Prostate gland (tissue), 2 donors: ENCODE results near the gene CRTAC1. TPM values are rescaled to one million over a fixed set of nuclear protein-coding genes. Genes with fewer than 3 reads are reported as not detected.

Source experiments
- DNase-seq: peaks from one replicate; pipeline ENCODE4 v3.0.0-alpha.2; 2019; ENCODE audit warnings: low spot score
- H3K27ac ChIP-seq, 2 donors: fragments of 200-600 bp; sonication (generic); 2 replicates each; pipeline ENCODE4 v1.5.1; 2017 to 2019
- H3K27me3 ChIP-seq: fragments of 200-600 bp; sonication (generic); replicated peaks from 2 replicates; pipeline ENCODE4 v1.5.1; 2019; ENCODE audit not compliant: insufficient read depth
- H3K36me3 ChIP-seq, 2 donors: fragments of 200-600 bp; sonication (generic); 1 replicate in 1 of 2; 2 replicates in 1 of 2; pipeline versions ENCODE4 v1.5.1 to v1.8.1; 2017 to 2019
- H3K4me1 ChIP-seq: fragments of 200-600 bp; sonication (generic); replicated peaks from 2 replicates; pipeline ENCODE4 v1.5.1; 2019
- H3K4me3 ChIP-seq, 2 donors: fragments of 200-600 bp; sonication (generic); 2 replicates each; pipeline ENCODE4 v1.5.1; 2017 to 2019
- H3K9me3 ChIP-seq: fragments of 200-600 bp; sonication (generic); 2 replicates; pipeline ENCODE4 v1.5.1; 2017
- POLR2A ChIP-seq: fragments of 450-650 bp; IDR thresholded peaks from one replicate; pipeline ENCODE4 v1.6.1; 2016; ENCODE audit warnings: antibody characterized with exemption, mild to moderate bottlenecking
- POLR2AphosphoS5 ChIP-seq: sonication (generic); formaldehyde crosslinking; IDR thresholded peaks from one replicate; pipeline ENCODE4 v1.6.1; 2017; ENCODE audit warnings: antibody characterized with exemption
- WGBS: methylation state at CpG from one replicate; pipeline ENCODE4 v1.1.5; 2018; 5-methylcytosine and 5-hydroxymethylcytosine counted together
- intact Hi-C: fragments of 100-400 bp; cut with DNase I; formaldehyde crosslinking; loops from one replicate; pipeline ENCODE4 v1.14.2; 2022
- total RNA-seq, 2 donors: library from RNA; depleted of rRNA; stranded (reverse); fragments of >200 nt; gene quantifications; one replicate each; pipeline ENCODE4 v1.1.0, GENCODE V29; 2016
- TF ChIP-seq, protein P1 (sequence below), 4 experiments: fragments of 200-600 bp in 2 of 4; fragments of 450-650 bp in 2 of 4; sonication (generic) in 2 of 4; IDR thresholded peaks; 1 replicate in 3 of 4; 2 replicates in 1 of 4; pipeline ENCODE4 v1.5.1; 2016 to 2019; ENCODE audit warnings: antibody characterized with exemption in 4 of 4, mild to moderate bottlenecking in 2 of 4, moderate library complexity in 2 of 4

The CRTAC1 gene
- total RNA-seq, 2 donors from 2014 or later = 3.8 to 8.9 TPM

DNA sequence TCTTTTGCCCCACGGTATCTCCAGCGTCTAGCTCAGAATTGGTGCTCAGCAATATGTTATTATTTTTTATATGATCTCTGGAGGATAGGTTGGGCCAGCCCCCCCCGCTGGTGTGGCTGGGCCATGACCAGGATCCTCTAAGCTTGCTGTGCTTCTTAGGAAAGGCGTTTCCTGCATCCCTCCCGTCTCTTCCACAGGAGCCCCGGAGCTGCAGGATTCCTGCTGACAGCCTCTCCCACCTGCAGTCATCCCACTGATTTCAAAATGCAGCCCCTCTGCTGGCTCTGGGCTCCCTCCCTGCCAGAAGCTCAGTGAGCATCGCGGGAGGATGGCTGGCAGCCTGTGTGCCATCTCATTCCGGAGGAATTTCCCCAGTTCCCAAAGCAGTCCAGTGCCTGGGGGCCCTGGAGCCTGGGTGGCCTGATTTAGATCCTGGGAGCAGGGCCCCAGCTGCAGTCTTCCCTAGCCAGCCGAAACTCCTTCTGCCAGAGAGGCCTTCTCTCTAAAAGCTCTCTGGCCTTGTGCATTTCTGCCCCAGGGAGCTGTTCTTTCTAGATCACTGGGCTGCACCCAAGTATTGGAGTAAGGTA is 202.6 kb downstream of the CRTAC1 start:
- H3K27me3 ChIP-seq = no peaks in the 10 kb centered on the region
- no peaks in the 10 kb centered on the region for H3K36me3 ChIP-seq
- no peaks in the 10 kb centered on the region for H3K9me3 ChIP-seq
- 45% methylated on average over 9 of the region's 10 CpGs for WGBS
- no peaks in the 10 kb centered on the region for H3K4me1 ChIP-seq
- DNase-seq = no peak
- intact Hi-C loops = no loop called here
- H3K4me3 ChIP-seq = no peak overlapping the region
- no peak for TF ChIP-seq POLR2A
- TF ChIP-seq, protein P1, sequence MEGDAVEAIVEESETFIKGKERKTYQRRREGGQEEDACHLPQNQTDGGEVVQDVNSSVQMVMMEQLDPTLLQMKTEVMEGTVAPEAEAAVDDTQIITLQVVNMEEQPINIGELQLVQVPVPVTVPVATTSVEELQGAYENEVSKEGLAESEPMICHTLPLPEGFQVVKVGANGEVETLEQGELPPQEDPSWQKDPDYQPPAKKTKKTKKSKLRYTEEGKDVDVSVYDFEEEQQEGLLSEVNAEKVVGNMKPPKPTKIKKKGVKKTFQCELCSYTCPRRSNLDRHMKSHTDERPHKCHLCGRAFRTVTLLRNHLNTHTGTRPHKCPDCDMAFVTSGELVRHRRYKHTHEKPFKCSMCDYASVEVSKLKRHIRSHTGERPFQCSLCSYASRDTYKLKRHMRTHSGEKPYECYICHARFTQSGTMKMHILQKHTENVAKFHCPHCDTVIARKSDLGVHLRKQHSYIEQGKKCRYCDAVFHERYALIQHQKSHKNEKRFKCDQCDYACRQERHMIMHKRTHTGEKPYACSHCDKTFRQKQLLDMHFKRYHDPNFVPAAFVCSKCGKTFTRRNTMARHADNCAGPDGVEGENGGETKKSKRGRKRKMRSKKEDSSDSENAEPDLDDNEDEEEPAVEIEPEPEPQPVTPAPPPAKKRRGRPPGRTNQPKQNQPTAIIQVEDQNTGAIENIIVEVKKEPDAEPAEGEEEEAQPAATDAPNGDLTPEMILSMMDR (IDR thresholded peaks at IDR 0.05) = no peak
- TF ChIP-seq POLR2AphosphoS5 = no peak
- no peak overlapping the region for H3K27ac ChIP-seq

- Histone ChIP-seq H3K27ac (no peak overlapping the region), H3K36me3 (no peaks in the 10 kb centered on the region), H3K9me3 (no peaks in the 10 kb centered on the region), H3K4me3 (no peak overlapping the region), H3K27me3 (no peaks in the 10 kb centered on the region), H3K4me1 (no peaks in the 10 kb centered on the region)
- DNase-seq = no peak
- TF ChIP-seq POLR2A = no peak
- TF ChIP-seq, protein P1 (IDR thresholded peaks at IDR 0.05) = no peak
- no peak for TF ChIP-seq POLR2AphosphoS5
- intact Hi-C loops = no loop called here
- 94% methylated on average over 1 of the region's 1 CpG for WGBS
Observed at GRCh38 chr10:97826892-97827291, 203.5 kb downstream of the CRTAC1 start.

GRCh38 chr10:97825020-97825760 is 205.2 kb downstream of the CRTAC1 start:
- no peak overlapping the region for H3K27ac ChIP-seq
- intact Hi-C loops = no loop called here
- WGBS = 79% methylated on average over 12 of the region's 12 CpGs
- H3K4me1 ChIP-seq = no peaks in the 10 kb centered on the region
- no peak for DNase-seq
- no peaks in the 10 kb centered on the region for H3K36me3 ChIP-seq
- H3K27me3 ChIP-seq = no peaks in the 10 kb centered on the region
- no peak for TF ChIP-seq POLR2AphosphoS5
- TF ChIP-seq, protein P1 (IDR thresholded peaks at IDR 0.05) = no peak
- TF ChIP-seq POLR2A = no peak
- H3K9me3 ChIP-seq = no peaks in the 10 kb centered on the region
- H3K4me3 ChIP-seq = no peak overlapping the region

DNA sequence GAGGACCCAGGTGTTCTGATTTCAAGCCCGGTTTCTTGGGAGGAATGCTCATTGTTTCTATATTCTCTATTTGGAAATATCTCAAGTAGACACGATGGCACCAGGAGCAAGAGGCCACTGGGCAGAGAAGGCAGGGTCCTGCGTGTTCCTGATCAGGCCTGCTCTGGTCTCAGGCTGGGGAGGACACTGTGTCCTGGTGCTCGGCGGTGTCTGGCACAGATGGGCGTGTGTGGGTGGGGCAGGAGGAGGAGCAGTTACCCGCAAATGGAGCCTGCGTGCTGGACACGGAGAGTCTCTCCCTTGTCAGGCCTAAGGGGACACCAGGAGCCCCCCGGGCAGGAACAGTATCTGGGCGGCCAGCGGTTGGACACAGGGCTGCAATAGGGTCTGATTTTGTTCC is 206.7 kb downstream of the CRTAC1 start:
- Histone ChIP-seq H3K4me1 (no peaks in the 10 kb centered on the region), H3K36me3 (no peaks in the 10 kb centered on the region), H3K9me3 (no peaks in the 10 kb centered on the region), H3K27me3 (no peaks in the 10 kb centered on the region), H3K4me3 (no peak overlapping the region), H3K27ac (no peak overlapping the region)
- DNase-seq = peak; percentile 10
- TF ChIP-seq POLR2AphosphoS5 = no peak
- TF ChIP-seq POLR2A = no peak
- TF ChIP-seq, protein P1 (IDR thresholded peaks at IDR 0.05) = no peak
- intact Hi-C loops = no loop called here
- 49% methylated on average over 12 of the region's 12 CpGs for WGBS

GRCh38 chr10:97822261-97822687 is 208.1 kb downstream of the CRTAC1 start:
- Histone ChIP-seq H3K36me3 (no peaks in the 10 kb centered on the region), H3K9me3 (no peaks in the 10 kb centered on the region), H3K27ac (no peak overlapping the region), H3K4me1 (no peaks in the 10 kb centered on the region), H3K4me3 (no peak overlapping the region), H3K27me3 (no peaks in the 10 kb centered on the region)
- no peak for TF ChIP-seq POLR2A
- TF ChIP-seq, protein P1 (IDR thresholded peaks at IDR 0.05) = no peak
- no peak for TF ChIP-seq POLR2AphosphoS5
- no peak for DNase-seq
- intact Hi-C loops = no loop called here
- WGBS = 67% methylated on average over 10 of the region's 10 CpGs
